Neural cell (in vitro differentiated cells): ENCODE results near the gene ASH1L. TPM values are rescaled to one million over a fixed set of nuclear protein-coding genes. Genes with fewer than 3 reads are reported as not detected.

Experiments used
- H2AFZ ChIP-seq: fragments of 200-600, 300-800 bp; sonication (generic), shearing (Covaris generic); 2 replicates; pipeline ENCODE4 v1.6.0; 2014; ENCODE audit warnings: low read depth, mild to moderate bottlenecking, antibody characterized with exemption, low read length, moderate library complexity
- H3F3A ChIP-seq: fragments of 200-600 bp; shearing (Covaris generic); 2 replicates; pipeline ENCODE4 v1.6.1; 2016; ENCODE audit warnings: mild to moderate bottlenecking, moderate library complexity, mixed read lengths, antibody characterized with exemption, low read length; ENCODE audit not compliant: insufficient read depth, poor library complexity, severe bottlenecking
- H3K27ac ChIP-seq: fragments of 200-600, 300-800 bp; sonication (generic), shearing (Covaris generic); 2 replicates; pipeline ENCODE4 v1.5.1; 2014; ENCODE audit warnings: mild to moderate bottlenecking, low read length, moderate library complexity
- H3K27me3 ChIP-seq: fragments of 300-800, 200-600 bp; sonication (generic), shearing (Covaris generic); 2 replicates; pipeline ENCODE4 v1.6.0; 2014; ENCODE audit warnings: mild to moderate bottlenecking, low read depth, low read length, moderate library complexity; ENCODE audit not compliant: insufficient read depth
- H3K36me3 ChIP-seq: fragments of 300-800, 200-600 bp; sonication (generic), shearing (Covaris generic); 2 replicates; pipeline ENCODE4 v1.5.1; 2014; ENCODE audit warnings: mild to moderate bottlenecking, antibody characterized with exemption, low read length, moderate library complexity; ENCODE audit not compliant: insufficient read depth
- H3K4me2 ChIP-seq: fragments of 300-800, 200-600 bp; sonication (generic), shearing (Covaris generic); 2 replicates; pipeline ENCODE4 v1.6.0; 2014; ENCODE audit warnings: mild to moderate bottlenecking, low read length
- H3K4me3 ChIP-seq: fragments of 300-800, 200-600 bp; sonication (generic), shearing (Covaris generic); 2 replicates; pipeline ENCODE4 v1.5.1; 2014; ENCODE audit warnings: mild to moderate bottlenecking, low read length, moderate library complexity
- H3K79me2 ChIP-seq: fragments of 200-600 bp; shearing (Covaris generic); replicated peaks from 2 replicates; pipeline ENCODE4 v1.6.0; 2014; ENCODE audit warnings: mild to moderate bottlenecking, low read length, moderate library complexity; ENCODE audit not compliant: insufficient read depth
- H3K9ac ChIP-seq: fragments of 300-800, 200-600 bp; sonication (generic), shearing (Covaris generic); 2 replicates; pipeline ENCODE4 v1.6.1; 2016; ENCODE audit warnings: mild to moderate bottlenecking, low read length, mixed read lengths
- H3K9me2 ChIP-seq: fragments of 200-600 bp; shearing (Covaris generic); 2 replicates; pipeline ENCODE4 v1.6.1; 2016; ENCODE audit warnings: mild to moderate bottlenecking, low read length, mixed read lengths; ENCODE audit not compliant: insufficient read depth
- H3K9me3 ChIP-seq: fragments of 200-600, 300-800 bp; sonication (generic), shearing (Covaris generic); 2 replicates; pipeline ENCODE4 v1.6.1; 2016; ENCODE audit warnings: mild to moderate bottlenecking, mixed run types, low read length, moderate library complexity, mixed read lengths
- H4K20me1 ChIP-seq: fragments of 200-600 bp; shearing (Covaris generic); 2 replicates; pipeline ENCODE4 v1.6.1; 2016; ENCODE audit warnings: mild to moderate bottlenecking, mixed run types; ENCODE audit not compliant: insufficient read depth
- CTCF ChIP-seq: fragments of 450-650 bp; IDR thresholded peaks from 2 replicates; pipeline ENCODE4 v1.5.1; 2014; ENCODE audit warnings: antibody characterized with exemption, mild to moderate bottlenecking, moderate library complexity; ENCODE audit not compliant: poor library complexity, severe bottlenecking
- EP300 ChIP-seq: fragments of 450-650 bp; conservative IDR thresholded peaks from 2 replicates; pipeline ENCODE4 v1.6.1; 2014; ENCODE audit warnings: antibody characterized with exemption, mild to moderate bottlenecking, moderate library complexity; ENCODE audit not compliant: poor library complexity, severe bottlenecking
- EZH2 ChIP-seq: fragments of 200-600, 300-800 bp; shearing (Covaris generic), sonication (generic); IDR thresholded peaks from 2 replicates; pipeline ENCODE4 v1.6.1; 2014; ENCODE audit warnings: antibody characterized with exemption, low read length, borderline replicate concordance, mild to moderate bottlenecking; ENCODE audit not compliant: insufficient read depth, poor library complexity, severe bottlenecking
- MXI1 ChIP-seq: fragments of 450-650 bp; conservative IDR thresholded peaks from 2 replicates; pipeline ENCODE4 v1.6.1; 2014; ENCODE audit warnings: antibody characterized with exemption, mild to moderate bottlenecking; ENCODE audit not compliant: poor library complexity, severe bottlenecking
- POLR2AphosphoS5 ChIP-seq: IDR thresholded peaks from 2 replicates; pipeline ENCODE4 v1.6.1; 2012
- RAD21 ChIP-seq: fragments of 450-650 bp; conservative IDR thresholded peaks from 2 replicates; pipeline ENCODE4 v1.6.1; 2014; ENCODE audit warnings: antibody characterized with exemption, mild to moderate bottlenecking, moderate library complexity
- REST ChIP-seq: IDR thresholded peaks from 2 replicates; pipeline ENCODE4 v1.6.1; 2012; ENCODE audit warnings: borderline replicate concordance
- SMC3 ChIP-seq: fragments of 450-650 bp; conservative IDR thresholded peaks from 2 replicates; pipeline ENCODE4 v1.6.1; 2014; ENCODE audit warnings: antibody characterized with exemption, mild to moderate bottlenecking, moderate library complexity; ENCODE audit not compliant: poor library complexity
- TAF1 ChIP-seq: IDR thresholded peaks from 2 replicates; pipeline ENCODE4 v1.6.1; 2012; ENCODE audit warnings: low read depth
- polyA plus RNA-seq: library from polyadenylated mRNA; depleted of rRNA; stranded (reverse); fragments of >200 nt; gene quantifications from 2 replicates; pipeline ENCODE4 v1.2.3, GENCODE V29; 2014

ASH1L gene
- polyA plus RNA-seq, 1 donor from 2014 or later = 16.2 TPM

- Histone ChIP-seq H3K9ac (no peak overlapping the region), H2AFZ (no peak overlapping the region), H3K4me3 (no peak overlapping the region), H3F3A (no peaks in the 10 kb centered on the region), H3K79me2 (no peaks in the 10 kb centered on the region), H3K9me3 (no peaks in the 10 kb centered on the region), H3K36me3 (peaks cover 4% of the 10 kb centered on the region), H4K20me1 (no peaks in the 10 kb centered on the region), H3K4me2 (no peak overlapping the region), H3K27ac (no peak overlapping the region), H3K9me2 (no peaks in the 10 kb centered on the region), H3K27me3 (no peaks in the 10 kb centered on the region)
- no peak for TF ChIP-seq RAD21
- TF ChIP-seq POLR2AphosphoS5 = no peak
- TF ChIP-seq SMC3 = no peak
- no peak for TF ChIP-seq MXI1
- no peak for TF ChIP-seq EZH2
- TF ChIP-seq CTCF = no peak
- no peak for TF ChIP-seq REST
- TF ChIP-seq EP300 = no peak
- no peak for TF ChIP-seq TAF1
These were observed 183.4 kb downstream of the ASH1L start for GRCh38 chr1:155379180-155379579.

GRCh38 chr1:155360051-155360450 lies 202.6 kb downstream of the ASH1L start:
- Histone ChIP-seq H3K4me2 (no peak overlapping the region), H3K9me2 (no peaks in the 10 kb centered on the region), H2AFZ (no peak overlapping the region), H3K27ac (no peak overlapping the region), H3K9ac (no peak overlapping the region), H3K79me2 (no peaks in the 10 kb centered on the region), H4K20me1 (no peaks in the 10 kb centered on the region), H3K27me3 (no peaks in the 10 kb centered on the region), H3K36me3 (no peaks in the 10 kb centered on the region), H3K4me3 (no peak overlapping the region), H3K9me3 (no peaks in the 10 kb centered on the region), H3F3A (no peaks in the 10 kb centered on the region)
- TF ChIP-seq RAD21 (no peak), SMC3 (no peak), REST (no peak), EZH2 (no peak), POLR2AphosphoS5 (no peak), MXI1 (no peak), EP300 (no peak), CTCF (no peak), TAF1 (no peak)
